AG04449 (cell line): ENCODE results near the gene NDUFAF4.

ENCODE experiments used
- CTCF ChIA-PET: fragments of 350-600 bp; formaldehyde crosslinking; extraction: SDS; loops from one replicate; lab custom pipeline; 2021; ENCODE audit warnings: antibody characterized with exemption; lab: Yijun Ruan, JAX
- POLR2A ChIA-PET: fragments of 400-600, 350-600 bp; formaldehyde crosslinking; extraction: SDS; loops from one replicate; lab custom pipeline; 2020; ENCODE audit warnings: antibody characterized with exemption, inconsistent platforms; lab: Yijun Ruan, JAX
- DNase-seq: peaks from one replicate; pipeline ENCODE4 v3.0.0-alpha.2; 2010; ENCODE audit warnings: low read depth, low spot score
- H3K4me3 ChIP-seq: 2 replicates; pipeline ENCODE4 v1.5.1; 2011; ENCODE audit warnings: low read depth, mild to moderate bottlenecking, control low read depth, low read length
- TF ChIP-seq, protein P1 (sequence below): IDR thresholded peaks from one replicate; pipeline ENCODE4 v1.5.1; 2011; ENCODE audit warnings: mild to moderate bottlenecking, moderate library complexity, low read length, control low read depth, inconsistent platforms; ENCODE audit not compliant: insufficient read depth; ENCODE audit errors: missing control alignments

NDUFAF4 gene

DNA sequence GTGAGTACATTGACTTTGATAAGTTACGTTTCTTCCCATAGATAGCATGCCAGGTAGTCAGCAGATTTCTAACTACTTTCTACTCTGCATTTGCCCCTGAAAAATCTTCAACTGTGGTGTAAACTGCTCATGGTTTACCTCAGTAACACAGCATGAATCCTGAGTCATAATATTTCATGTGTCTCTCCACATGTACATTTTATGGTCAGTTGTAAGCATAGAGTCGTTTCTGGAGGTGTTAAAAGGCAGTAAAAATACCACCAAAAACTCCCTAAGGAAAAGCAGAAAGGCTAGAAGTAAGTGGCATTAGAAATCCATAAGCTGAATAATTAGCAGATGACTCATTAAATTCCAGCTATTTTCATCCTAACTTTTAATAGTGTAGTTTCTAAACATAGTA, 56.3 kb downstream of the NDUFAF4 start:
- POLR2A ChIA-PET: no interaction called here
- TF ChIP-seq, protein P1, sequence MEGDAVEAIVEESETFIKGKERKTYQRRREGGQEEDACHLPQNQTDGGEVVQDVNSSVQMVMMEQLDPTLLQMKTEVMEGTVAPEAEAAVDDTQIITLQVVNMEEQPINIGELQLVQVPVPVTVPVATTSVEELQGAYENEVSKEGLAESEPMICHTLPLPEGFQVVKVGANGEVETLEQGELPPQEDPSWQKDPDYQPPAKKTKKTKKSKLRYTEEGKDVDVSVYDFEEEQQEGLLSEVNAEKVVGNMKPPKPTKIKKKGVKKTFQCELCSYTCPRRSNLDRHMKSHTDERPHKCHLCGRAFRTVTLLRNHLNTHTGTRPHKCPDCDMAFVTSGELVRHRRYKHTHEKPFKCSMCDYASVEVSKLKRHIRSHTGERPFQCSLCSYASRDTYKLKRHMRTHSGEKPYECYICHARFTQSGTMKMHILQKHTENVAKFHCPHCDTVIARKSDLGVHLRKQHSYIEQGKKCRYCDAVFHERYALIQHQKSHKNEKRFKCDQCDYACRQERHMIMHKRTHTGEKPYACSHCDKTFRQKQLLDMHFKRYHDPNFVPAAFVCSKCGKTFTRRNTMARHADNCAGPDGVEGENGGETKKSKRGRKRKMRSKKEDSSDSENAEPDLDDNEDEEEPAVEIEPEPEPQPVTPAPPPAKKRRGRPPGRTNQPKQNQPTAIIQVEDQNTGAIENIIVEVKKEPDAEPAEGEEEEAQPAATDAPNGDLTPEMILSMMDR: no peak
- CTCF ChIA-PET: no interaction called here
- no peak overlapping the region for H3K4me3 ChIP-seq
- DNase-seq: no peak
